Activated naive CD4-positive, alpha-beta T cell treated with Interleukin-2 at 50 U/mL for 16 hours (primary cell): ENCODE measurements around the gene RAB1B.

Experiments
- DNase-seq: peaks from one replicate; pipeline ENCODE4 v3.0.0-alpha.2; 2020

Gene RAB1B

GRCh38 chr11:66285250-66285947 is 17.0 kb downstream of the RAB1B start:
- DNase-seq: no peak

DNA sequence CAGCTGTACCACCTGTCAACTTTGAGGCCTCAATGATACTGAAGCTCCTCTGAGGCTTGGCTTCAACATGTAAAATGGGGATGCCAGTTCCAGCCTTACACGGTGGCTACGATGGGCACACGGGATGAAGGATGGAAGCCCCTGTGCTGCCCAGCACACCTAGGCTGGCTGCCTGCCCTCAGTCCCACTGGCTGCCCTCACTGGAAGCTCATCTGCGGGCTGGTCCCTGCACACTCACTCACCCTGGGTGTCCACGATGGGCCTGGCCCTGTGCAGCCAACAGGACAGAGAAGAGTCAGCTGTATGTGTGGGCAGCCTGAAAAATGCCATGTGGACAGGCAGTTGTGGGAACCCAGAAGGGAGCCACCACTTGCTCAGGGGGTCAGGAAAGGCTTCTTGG is 18.3 kb downstream of the RAB1B start:
- no peak for DNase-seq

- DNase-seq: no peak
Observed at GRCh38 chr11:66287211-66287888, 18.9 kb downstream of the RAB1B start.

GRCh38 chr11:66287889-66288670 is 19.6 kb downstream of the RAB1B start:
- no peak for DNase-seq

DNA sequence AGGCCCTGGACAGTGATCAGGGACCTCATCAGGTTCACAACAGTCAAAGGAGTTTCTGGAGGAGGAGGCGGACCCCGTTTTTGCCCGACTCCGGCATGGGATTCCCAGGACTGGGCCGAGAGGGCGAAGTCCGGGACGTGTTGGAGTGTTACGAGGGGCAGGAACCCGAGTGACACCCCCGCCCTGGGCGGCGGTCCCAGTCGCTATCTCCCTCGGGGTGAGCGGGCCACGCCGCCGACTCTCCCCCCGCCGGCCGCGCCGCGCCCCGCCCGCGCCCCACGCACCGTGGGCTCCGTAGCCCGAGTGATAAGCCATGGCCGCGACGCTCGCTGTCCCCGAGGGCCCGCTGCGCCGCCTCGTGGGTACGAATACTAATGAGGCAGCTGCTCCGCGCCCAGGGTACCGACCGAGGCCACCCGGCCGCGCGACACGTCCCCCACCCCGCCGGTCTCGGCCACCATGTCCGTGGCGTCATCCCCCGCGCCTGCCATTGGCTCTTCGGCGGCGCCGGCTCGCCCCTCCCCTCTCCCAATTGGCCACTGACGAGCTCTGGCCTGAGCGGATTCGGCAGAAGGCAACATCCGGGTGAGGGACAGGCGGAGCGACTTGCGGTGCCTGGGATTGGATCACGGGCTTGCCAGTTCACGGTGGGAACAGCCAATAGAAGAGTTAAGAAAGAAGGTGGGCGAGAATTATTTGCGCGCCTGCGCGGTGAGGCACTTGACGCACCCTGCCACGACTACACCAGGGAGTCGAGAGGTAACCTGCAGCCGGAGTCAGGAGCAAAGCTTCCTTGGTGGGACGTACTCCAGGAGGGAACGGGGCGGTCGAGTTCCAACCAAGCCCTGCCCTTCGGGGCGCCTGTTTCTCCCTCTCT is 20.5 kb downstream of the RAB1B start, which contains the start of gene YIF1A:
Gene YIF1A (minus strand): TSS at position 473 of the 877 bp plus-strand sequence. CDS start 158 bp downstream, at position 315.
- DNase-seq: peak; percentile 99

- DNase-seq: peak; percentile 88
Observed at GRCh38 chr11:66289548-66290329, 21.3 kb downstream of the RAB1B start.

GRCh38 chr11:66290330-66290621 is 21.8 kb downstream of the RAB1B start:
- no peak for DNase-seq

GRCh38 chr11:66291303-66291705 is 22.9 kb downstream of the RAB1B start:
- no peak for DNase-seq

GRCh38 chr11:66291706-66292542 is 23.5 kb downstream of the RAB1B start, which contains the start of gene TMEM151A:
Gene TMEM151A (plus strand): TSS chr11:66291894. CDS start chr11:66292014, 120 bp downstream.
- peak; percentile 34 for DNase-seq

DNA sequence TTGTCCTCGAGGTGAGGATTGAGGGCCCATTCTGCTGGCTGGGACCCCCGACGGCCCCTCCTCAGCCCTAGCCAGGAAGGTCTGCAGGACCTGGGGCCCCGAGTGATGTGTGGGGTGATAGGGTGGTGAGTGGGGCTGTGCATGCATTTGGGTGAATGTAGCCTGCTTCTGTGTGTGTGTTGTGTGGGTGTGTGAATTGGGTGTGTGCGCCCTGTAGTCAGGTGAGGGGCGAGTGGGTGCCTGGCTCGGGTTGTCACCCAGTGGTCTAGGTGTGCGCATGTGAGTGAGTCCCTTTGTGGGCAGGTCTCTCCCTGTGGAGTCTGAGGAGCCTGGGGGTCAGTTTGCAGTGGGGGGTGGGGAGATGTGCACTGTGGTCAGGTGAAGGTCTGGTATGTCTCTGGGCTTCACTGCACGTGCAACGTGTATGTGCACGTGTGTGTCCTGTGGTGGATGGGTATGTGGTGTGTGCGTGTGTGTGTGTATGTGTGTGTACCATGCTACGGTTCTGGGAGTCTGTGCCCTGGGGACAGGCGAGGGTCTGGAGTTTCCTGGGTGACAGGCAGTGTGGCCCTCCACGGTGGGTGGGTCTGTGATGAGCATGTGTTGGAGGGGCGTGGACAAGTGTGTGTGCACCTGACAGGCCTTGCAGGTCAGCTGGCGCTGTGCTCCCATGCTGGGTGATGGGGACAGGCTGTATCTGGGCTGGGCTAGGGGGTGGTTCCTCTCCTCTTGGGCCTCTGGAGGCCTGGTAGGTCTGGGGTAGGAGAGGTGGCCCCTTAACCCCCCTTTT is 24.3 kb downstream of the RAB1B start:
- DNase-seq: no peak

- no peak for DNase-seq
Observed at GRCh38 chr11:66293352-66293751, 24.9 kb downstream of the RAB1B start.

GRCh38 chr11:66293777-66294625 is 25.6 kb downstream of the RAB1B start:
- no peak for DNase-seq

DNA sequence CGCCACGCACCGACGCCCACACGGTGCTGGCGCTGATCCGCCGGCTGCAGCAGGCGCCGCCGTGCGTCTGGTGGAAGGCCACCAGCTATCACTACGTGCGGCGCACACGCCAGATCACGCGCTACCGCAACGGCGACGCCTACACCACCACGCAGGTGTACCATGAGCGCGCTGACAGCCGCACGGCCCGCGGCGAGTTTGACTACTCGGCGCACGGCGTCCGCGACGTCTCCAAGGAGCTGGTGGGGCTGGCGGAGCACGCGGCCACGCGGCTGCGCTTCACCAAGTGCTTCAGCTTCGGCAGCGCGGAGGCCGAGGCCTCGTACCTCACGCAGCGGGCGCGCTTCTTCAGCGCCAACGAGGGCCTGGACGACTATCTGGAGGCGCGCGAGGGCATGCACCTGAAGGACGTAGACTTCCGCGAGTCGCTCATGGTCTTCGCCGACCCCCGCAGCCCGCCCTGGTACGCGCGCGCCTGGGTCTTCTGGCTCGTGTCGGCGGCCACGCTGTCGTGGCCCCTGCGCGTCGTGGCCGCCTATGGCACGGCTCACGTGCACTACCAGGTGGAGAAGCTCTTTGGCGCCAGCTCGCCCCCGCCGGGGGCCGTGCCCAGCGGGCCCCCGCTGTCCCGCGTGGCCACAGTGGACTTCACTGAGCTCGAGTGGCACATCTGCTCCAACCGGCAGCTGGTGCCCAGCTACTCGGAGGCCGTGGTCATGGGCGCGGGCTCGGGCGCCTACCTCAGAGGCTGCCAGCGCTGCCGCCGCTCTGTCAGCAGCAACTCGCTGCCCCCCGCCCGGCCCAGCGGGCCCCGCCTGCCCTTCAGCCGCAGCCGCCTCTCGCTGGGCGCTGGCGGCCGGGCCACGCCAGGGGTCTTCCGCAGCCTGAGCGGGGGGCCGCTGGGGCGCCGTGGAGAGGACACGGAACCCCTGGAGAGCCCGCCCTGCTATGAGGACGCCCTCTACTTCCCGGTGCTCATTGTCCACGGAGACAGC is 26.5 kb downstream of the RAB1B start:
- no peak for DNase-seq

- DNase-seq: no peak
Observed at GRCh38 chr11:66297610-66298009, 29.2 kb downstream of the RAB1B start.

DNA sequence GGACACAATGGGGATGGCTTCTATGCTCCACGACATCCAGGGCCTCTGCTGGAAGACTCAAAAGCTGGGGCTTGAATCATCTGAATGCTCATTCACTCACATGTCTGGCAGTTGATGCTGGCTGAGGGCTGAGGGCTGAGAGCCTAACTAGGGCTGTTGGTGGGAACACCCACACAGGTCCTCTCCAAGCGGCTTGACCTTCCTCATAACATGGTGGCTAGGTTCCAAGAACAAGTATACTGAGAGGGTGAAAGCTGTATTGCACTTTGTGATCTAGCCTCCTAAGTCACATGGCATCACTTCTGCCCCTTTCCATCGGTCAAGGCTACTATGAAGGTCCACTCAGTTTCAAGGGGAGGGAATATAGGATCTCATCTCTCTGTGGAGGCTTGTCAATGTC is 30.7 kb downstream of the RAB1B start:
- no peak for DNase-seq

DNA sequence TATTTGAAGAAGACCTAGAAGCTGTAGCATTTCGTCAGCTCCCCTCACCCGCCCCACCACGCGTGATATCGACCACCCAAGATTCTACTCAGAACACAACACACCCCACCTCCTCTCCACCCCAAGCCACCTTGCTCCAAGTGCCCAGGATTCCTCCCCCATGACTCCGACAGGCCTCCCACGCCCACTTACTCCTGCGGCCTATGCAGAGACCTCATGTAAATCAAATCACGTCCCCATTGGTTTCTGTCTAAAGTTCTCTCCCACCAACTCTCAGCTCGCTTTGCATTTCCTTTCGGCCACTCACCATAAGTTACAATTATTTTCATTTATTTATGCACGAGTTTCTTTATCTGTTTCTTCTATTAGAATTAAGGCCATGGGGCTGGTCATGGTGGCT is 34.2 kb downstream of the RAB1B start:
- DNase-seq: no peak

DNA sequence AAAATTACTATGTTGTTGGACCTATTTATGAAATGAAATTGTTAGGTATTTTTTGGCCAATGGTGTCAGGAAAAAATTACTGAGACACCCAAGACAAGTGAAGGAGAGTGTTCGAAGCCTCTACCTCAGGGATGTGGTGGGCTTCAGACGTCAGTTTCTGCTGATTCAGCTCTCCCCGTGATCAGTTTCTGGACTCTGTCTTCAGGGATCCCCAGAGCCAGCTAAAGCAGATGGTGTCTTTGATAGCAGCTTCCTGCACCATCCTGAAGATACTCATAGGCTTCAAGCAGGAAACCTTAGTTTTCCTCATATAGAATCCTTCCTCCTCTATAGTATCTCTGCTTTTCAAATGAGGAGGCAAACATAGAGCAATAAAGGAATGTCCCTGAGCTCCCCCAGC is 41.0 kb downstream of the RAB1B start:
- DNase-seq: no peak

GRCh38 chr11:66310324-66310723 is 41.9 kb downstream of the RAB1B start:
- no peak for DNase-seq
